Right renal cortex interstitium (tissue), 3 donors: Measurements from ENCODE around the gene TIMM29. TPM values are rescaled to one million over a fixed set of nuclear protein-coding genes. Genes with fewer than 3 reads are reported as not detected.

Source experiments
- DNase-seq, 3 donors: peaks; one replicate each; pipeline ENCODE4 v3.0.0-alpha.2; 2013; ENCODE audit warnings: low read depth in 3 of 3, low spot score in 2 of 3
- polyA plus RNA-seq, 3 donors: library from polyadenylated mRNA; unstranded; fragments of 120-200 nt; gene quantifications; one replicate each; pipeline ENCODE4 v1.2.1, GENCODE V29; 2013; ENCODE audit not compliant: insufficient read length in 3 of 3

TIMM29 gene
- polyA plus RNA-seq, 3 donors, result 21.5 to 24.7 (median 21.7) TPM

GRCh38 chr19:10977742-10978092 is 49.1 kb downstream of the TIMM29 start:
- no peak for DNase-seq

Other genes with a start within 250 kb of the TIMM29 start
- 10 to 100 TPM; 36.5 to 43.7 (median 40.5) TPM for gene QTRT1, start 227.4 kb upstream of the TIMM29 start, polyA plus RNA-seq
- 100 to 1,000 TPM; 119 to 129 (median 126) TPM for gene DNM2, start 210.7 kb upstream of the TIMM29 start, polyA plus RNA-seq
- 10 to 100 TPM; 55.6 to 60.8 (median 56.9) TPM for gene TMED1, start 92.6 kb upstream of the TIMM29 start, polyA plus RNA-seq
- 1 to 10 TPM; 1.6 to 1.8 (median 1.7) TPM for gene C19orf38, start 80.4 kb upstream of the TIMM29 start, polyA plus RNA-seq
- gene CARM1, start 57.3 kb upstream of the TIMM29 start, polyA plus RNA-seq, result 10 to 100 TPM; 37.2 to 46.1 (median 37.6) TPM
- 10 to 100 TPM; 32.7 to 38.3 (median 36.9) TPM for gene YIPF2, start 172 bp upstream of the TIMM29 start, polyA plus RNA-seq
- gene SMARCA4, start 32.2 kb downstream of the TIMM29 start, polyA plus RNA-seq, result 100 to 1,000 TPM; 141 to 145 (median 143) TPM
- 10 to 100 TPM; 19.9 to 24.8 (median 23.3) TPM for gene LDLR, start 160.7 kb downstream of the TIMM29 start, polyA plus RNA-seq
- 10 to 100 TPM; 12.8 to 17.1 (median 14.6) TPM for gene SPC24, start 227.0 kb downstream of the TIMM29 start, polyA plus RNA-seq